Measurements from ENCODE around the gene NXPH2.
A peak's percentile ranks its signal among the peaks of the same experiment; 100 is the strongest.
"Not testable (repeated sequence)": the region's sequence is repeated elsewhere in the genome, so short reads cannot be mapped to it uniquely, and the experiment has no call there.

Gene NXPH2

GRCh38 chr2:138689705-138690104 lies 90.5 kb downstream of the NXPH2 start:
- H3K4me1 Mint-ChIP-seq = peaks cover 5% of the 10 kb centered on the region
- ATAC-seq (replicated peaks; ENCODE audit: extremely low read depth, poor library complexity, severe bottlenecking) = peak; percentile 36
- no peak for DNase-seq (ENCODE audit: low spot score in 2 of 2)
- H3K4me3 Mint-ChIP-seq = no peak overlapping the region
- peaks cover 11% of the 10 kb centered on the region for H3K27me3 Mint-ChIP-seq
- no peaks in the 10 kb centered on the region for H3K36me3 Mint-ChIP-seq (ENCODE audit: insufficient read depth)
- no peaks in the 10 kb centered on the region for H3K9me3 Mint-ChIP-seq
- H3K27ac Mint-ChIP-seq (ENCODE audit: low read depth) = no peak overlapping the region

GRCh38 chr2:138682163-138682562 lies 98.0 kb downstream of the NXPH2 start:
- DNase-seq (ENCODE audit: low spot score in 2 of 2) (no peak), ATAC-seq (replicated peaks; ENCODE audit: extremely low read depth, poor library complexity, severe bottlenecking) (no peak)
- no peak overlapping the region for H3K4me3 Mint-ChIP-seq
- peaks cover 17% of the 10 kb centered on the region for H3K27me3 Mint-ChIP-seq
- no peaks in the 10 kb centered on the region for H3K36me3 Mint-ChIP-seq (ENCODE audit: insufficient read depth)
- H3K9me3 Mint-ChIP-seq = no peaks in the 10 kb centered on the region
- no peaks in the 10 kb centered on the region for H3K4me1 Mint-ChIP-seq
- H3K27ac Mint-ChIP-seq (ENCODE audit: low read depth) = no peak overlapping the region

GRCh38 chr2:138677221-138677620 lies 103.0 kb downstream of the NXPH2 start:
- Mint-ChIP-seq H3K4me3 (no peak overlapping the region), H3K36me3 (ENCODE audit: insufficient read depth) (no peaks in the 10 kb centered on the region), H3K27me3 (peaks cover 16% of the 10 kb centered on the region), H3K9me3 (no peaks in the 10 kb centered on the region), H3K4me1 (no peaks in the 10 kb centered on the region), H3K27ac (ENCODE audit: low read depth) (no peak overlapping the region)
- ATAC-seq (replicated peaks; ENCODE audit: extremely low read depth, poor library complexity, severe bottlenecking) (no peak), DNase-seq (ENCODE audit: low spot score in 2 of 2) (no peak)

DNA sequence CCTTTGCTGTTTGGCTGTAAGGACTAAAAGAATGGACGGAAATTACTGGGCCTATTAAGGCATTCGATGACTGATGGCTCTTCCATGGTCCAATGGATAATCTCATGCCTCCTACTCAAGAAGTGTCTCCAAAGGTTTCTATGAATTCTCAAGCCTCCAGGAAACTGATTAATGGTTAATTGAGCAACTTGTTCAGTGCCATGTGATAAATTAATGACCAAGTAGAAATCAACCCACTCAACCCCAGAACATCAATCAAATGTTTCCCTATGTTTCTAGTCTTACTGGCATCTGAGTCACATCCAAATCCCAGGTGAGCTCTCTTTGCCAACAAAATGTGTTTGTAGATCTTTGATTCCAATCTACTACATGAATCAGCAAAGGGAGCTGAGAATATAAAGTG lies 103.6 kb downstream of the NXPH2 start:
- Mint-ChIP-seq H3K9me3 (no peaks in the 10 kb centered on the region), H3K36me3 (ENCODE audit: insufficient read depth) (no peaks in the 10 kb centered on the region), H3K27ac (ENCODE audit: low read depth) (no peak overlapping the region), H3K27me3 (peaks cover 15% of the 10 kb centered on the region), H3K4me3 (no peak overlapping the region), H3K4me1 (no peaks in the 10 kb centered on the region)
- DNase-seq (ENCODE audit: low spot score in 2 of 2) = no peak
- ATAC-seq (replicated peaks; ENCODE audit: extremely low read depth, poor library complexity, severe bottlenecking) = no peak

- DNase-seq (ENCODE audit: low spot score in 2 of 2) = no peak
- Mint-ChIP-seq H3K9me3 (no peaks in the 10 kb centered on the region), H3K36me3 (ENCODE audit: insufficient read depth) (no peaks in the 10 kb centered on the region), H3K4me3 (no peak overlapping the region), H3K4me1 (no peaks in the 10 kb centered on the region), H3K27ac (ENCODE audit: low read depth) (no peak overlapping the region), H3K27me3 (peaks cover 4% of the 10 kb centered on the region)
- ATAC-seq (replicated peaks; ENCODE audit: extremely low read depth, poor library complexity, severe bottlenecking) = no peak
These were observed 108.6 kb downstream of the NXPH2 start for GRCh38 chr2:138671566-138671965.

GRCh38 chr2:138670734-138671133 lies 109.5 kb downstream of the NXPH2 start:
- Mint-ChIP-seq H3K27me3 (no peaks in the 10 kb centered on the region), H3K4me3 (no peak overlapping the region), H3K9me3 (no peaks in the 10 kb centered on the region), H3K27ac (ENCODE audit: low read depth) (no peak overlapping the region), H3K36me3 (ENCODE audit: insufficient read depth) (no peaks in the 10 kb centered on the region), H3K4me1 (no peaks in the 10 kb centered on the region)
- ATAC-seq (replicated peaks; ENCODE audit: extremely low read depth, poor library complexity, severe bottlenecking) = no peak
- no peak for DNase-seq (ENCODE audit: low spot score in 2 of 2)

GRCh38 chr2:138665937-138666336 lies 114.3 kb downstream of the NXPH2 start:
- no peak for DNase-seq (ENCODE audit: low spot score in 2 of 2)
- H3K36me3 Mint-ChIP-seq (ENCODE audit: insufficient read depth) = no peaks in the 10 kb centered on the region
- ATAC-seq (replicated peaks; ENCODE audit: extremely low read depth, poor library complexity, severe bottlenecking) = no peak
- no peaks in the 10 kb centered on the region for H3K27me3 Mint-ChIP-seq
- H3K4me3 Mint-ChIP-seq = no peak overlapping the region
- no peak overlapping the region for H3K27ac Mint-ChIP-seq (ENCODE audit: low read depth)
- no peaks in the 10 kb centered on the region for H3K4me1 Mint-ChIP-seq
- H3K9me3 Mint-ChIP-seq = no peaks in the 10 kb centered on the region

DNA sequence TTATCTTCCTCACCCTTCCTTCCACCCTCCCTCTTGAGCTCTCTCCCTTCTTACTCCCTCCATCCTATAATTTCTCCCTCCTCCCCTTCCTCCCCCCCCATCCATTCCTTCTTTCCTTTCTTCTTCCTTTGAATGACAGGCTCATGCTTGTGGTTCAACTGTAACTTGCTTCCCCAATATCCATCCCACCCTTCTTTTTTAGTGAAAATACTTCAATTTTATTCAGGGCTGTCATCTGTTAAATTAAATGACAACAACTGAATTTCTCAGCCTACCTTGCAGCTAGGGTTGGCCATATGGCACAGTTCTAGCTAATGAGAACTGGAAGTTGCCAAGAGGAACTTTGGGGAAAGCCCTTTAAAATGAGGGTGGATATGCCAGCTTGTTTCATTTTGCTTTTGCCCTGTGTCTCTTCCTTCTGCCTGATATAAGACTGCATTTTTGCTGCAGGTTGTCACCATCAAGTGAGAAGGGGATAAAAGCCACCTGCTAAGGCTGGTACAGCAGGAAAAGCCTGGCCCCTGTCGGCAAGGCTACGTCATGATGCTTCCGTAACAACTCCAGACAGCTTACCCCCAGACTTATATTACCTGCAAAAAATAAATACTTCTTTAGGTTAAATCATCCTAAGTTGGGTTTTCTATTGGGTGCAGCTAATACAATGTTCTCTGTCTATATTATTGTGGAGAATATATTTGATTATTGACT lies 121.8 kb downstream of the NXPH2 start:
- Mint-ChIP-seq H3K27me3 (peaks cover 6% of the 10 kb centered on the region), H3K36me3 (ENCODE audit: insufficient read depth) (no peaks in the 10 kb centered on the region), H3K4me1 (no peaks in the 10 kb centered on the region), H3K4me3 (no peak overlapping the region), H3K9me3 (no peaks in the 10 kb centered on the region), H3K27ac (ENCODE audit: low read depth) (no peak overlapping the region)
- no peak for ATAC-seq (replicated peaks; ENCODE audit: extremely low read depth, poor library complexity, severe bottlenecking)
- DNase-seq (ENCODE audit: low spot score in 2 of 2) = no peak

- DNase-seq (ENCODE audit: low spot score in 2 of 2) (no peak), ATAC-seq (replicated peaks; ENCODE audit: extremely low read depth, poor library complexity, severe bottlenecking) (no peak)
- H3K27me3 Mint-ChIP-seq = no peaks in the 10 kb centered on the region
- H3K27ac Mint-ChIP-seq (ENCODE audit: low read depth) = no peak overlapping the region
- peaks cover 8% of the 10 kb centered on the region for H3K9me3 Mint-ChIP-seq
- no peaks in the 10 kb centered on the region for H3K4me1 Mint-ChIP-seq
- no peaks in the 10 kb centered on the region for H3K36me3 Mint-ChIP-seq (ENCODE audit: insufficient read depth)
- no peak overlapping the region for H3K4me3 Mint-ChIP-seq
These were observed 126.0 kb downstream of the NXPH2 start for GRCh38 chr2:138654146-138654545.

DNA sequence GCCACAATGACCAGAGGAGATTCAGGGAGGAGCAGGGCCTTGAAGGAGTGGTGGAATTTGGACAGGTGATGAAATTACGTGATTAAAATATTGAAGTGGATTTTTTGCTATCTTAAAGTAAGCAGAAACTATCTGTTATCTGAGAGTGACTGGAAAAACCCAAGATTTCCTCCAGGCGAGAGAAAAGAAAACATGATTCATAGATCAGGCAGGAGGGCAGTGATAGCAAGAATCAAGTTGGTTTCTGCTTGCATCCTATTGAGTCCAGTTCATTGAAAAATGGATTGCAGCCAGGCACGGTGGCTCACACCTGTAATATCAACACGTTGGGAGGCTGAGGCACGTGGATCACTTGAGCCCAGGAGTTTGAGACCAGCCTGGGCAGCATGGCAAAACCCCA lies 127.8 kb downstream of the NXPH2 start:
- Mint-ChIP-seq H3K4me3 (no peak overlapping the region), H3K4me1 (no peaks in the 10 kb centered on the region), H3K27ac (ENCODE audit: low read depth) (no peak overlapping the region), H3K9me3 (peaks cover 8% of the 10 kb centered on the region), H3K27me3 (no peaks in the 10 kb centered on the region), H3K36me3 (ENCODE audit: insufficient read depth) (no peaks in the 10 kb centered on the region)
- DNase-seq (ENCODE audit: low spot score in 2 of 2) (no peak), ATAC-seq (replicated peaks; ENCODE audit: extremely low read depth, poor library complexity, severe bottlenecking) (no peak)

GRCh38 chr2:138649571-138649970 lies 130.6 kb downstream of the NXPH2 start:
- Mint-ChIP-seq H3K9me3 (peaks cover 8% of the 10 kb centered on the region), H3K36me3 (ENCODE audit: insufficient read depth) (no peaks in the 10 kb centered on the region), H3K4me1 (no peaks in the 10 kb centered on the region), H3K27ac (ENCODE audit: low read depth) (no peak overlapping the region), H3K27me3 (no peaks in the 10 kb centered on the region), H3K4me3 (no peak overlapping the region)
- ATAC-seq (replicated peaks; ENCODE audit: extremely low read depth, poor library complexity, severe bottlenecking) (no peak), DNase-seq (ENCODE audit: low spot score in 2 of 2) (no peak)

DNA sequence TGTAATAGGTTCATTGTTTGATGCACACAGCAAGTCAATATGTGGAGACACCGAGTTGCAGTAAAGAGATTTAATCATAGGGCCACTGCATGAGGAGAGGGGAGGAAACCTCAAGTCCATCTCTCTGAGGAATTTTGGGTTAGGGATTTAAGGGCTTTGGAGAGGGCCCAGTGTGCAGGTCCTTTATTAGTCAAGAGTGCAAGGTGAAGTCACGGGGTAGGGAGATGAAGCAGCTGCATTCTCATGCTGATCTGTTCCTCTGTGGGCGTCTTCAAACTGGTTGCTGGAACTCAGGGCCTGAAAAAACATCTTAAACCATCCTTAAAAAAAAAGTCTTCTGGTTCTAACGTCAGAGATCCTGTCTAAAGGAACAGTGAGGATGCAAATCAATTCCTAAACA lies 131.6 kb downstream of the NXPH2 start:
- DNase-seq (ENCODE audit: low spot score in 2 of 2) = no peak
- H3K36me3 Mint-ChIP-seq (ENCODE audit: insufficient read depth) = no peaks in the 10 kb centered on the region
- H3K9me3 Mint-ChIP-seq = peaks cover 8% of the 10 kb centered on the region
- H3K27ac Mint-ChIP-seq (ENCODE audit: low read depth) = no peak overlapping the region
- no peak for ATAC-seq (replicated peaks; ENCODE audit: extremely low read depth, poor library complexity, severe bottlenecking)
- H3K4me1 Mint-ChIP-seq = no peaks in the 10 kb centered on the region
- H3K4me3 Mint-ChIP-seq = no peak overlapping the region
- no peaks in the 10 kb centered on the region for H3K27me3 Mint-ChIP-seq

DNA sequence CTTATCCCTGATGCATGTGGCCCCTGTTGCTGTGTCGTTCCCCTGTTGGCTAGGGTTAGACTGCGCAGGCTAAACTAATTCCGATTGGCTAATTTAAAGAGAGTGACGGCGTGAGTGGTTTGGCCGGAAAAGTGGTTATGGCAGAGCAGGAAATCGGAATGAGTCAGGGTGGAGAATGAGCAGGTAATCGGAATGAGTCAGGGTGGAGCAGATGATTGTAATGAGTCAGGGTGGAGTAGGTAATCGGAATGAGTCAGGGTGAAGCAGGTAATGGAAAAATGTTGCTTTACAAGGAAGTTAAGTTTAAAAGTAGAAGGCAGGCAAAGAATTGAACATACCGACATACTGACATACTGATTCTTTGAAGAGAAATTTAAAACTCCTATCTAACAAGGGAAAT lies 135.4 kb downstream of the NXPH2 start:
- not testable (repeated sequence) for H3K9me3 Mint-ChIP-seq; DNase-seq (ENCODE audit: low spot score in 2 of 2); H3K4me3 Mint-ChIP-seq; H3K4me1 Mint-ChIP-seq; ATAC-seq (replicated peaks; ENCODE audit: extremely low read depth, poor library complexity, severe bottlenecking); H3K36me3 Mint-ChIP-seq (ENCODE audit: insufficient read depth); H3K27ac Mint-ChIP-seq (ENCODE audit: low read depth)
- H3K27me3 Mint-ChIP-seq = peaks cover 26% of the 10 kb centered on the region

All from central memory CD8-positive, alpha-beta T cell (primary cell).